Measurements from ENCODE around the gene GPT2.

Gene GPT2

DNA sequence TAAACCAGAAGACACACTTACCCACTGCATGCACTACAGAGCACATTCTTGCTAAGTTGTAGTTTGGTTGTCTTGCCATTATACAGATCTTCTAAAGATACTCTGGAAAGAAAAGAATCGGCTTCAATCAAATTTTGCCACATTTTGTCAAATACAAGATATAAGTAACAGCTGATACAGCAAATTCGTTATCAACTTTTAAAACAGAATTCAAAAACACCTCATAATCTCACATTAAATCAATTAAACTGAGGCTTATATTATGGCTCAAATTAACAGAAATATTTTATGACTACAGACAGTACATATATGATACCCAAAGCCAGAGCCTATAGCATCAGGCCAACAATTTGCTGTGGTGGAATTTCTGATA is 83.9 kb downstream of the GPT2 start:
- DNase-seq (ENCODE audit: low read depth) = no peak

DNA sequence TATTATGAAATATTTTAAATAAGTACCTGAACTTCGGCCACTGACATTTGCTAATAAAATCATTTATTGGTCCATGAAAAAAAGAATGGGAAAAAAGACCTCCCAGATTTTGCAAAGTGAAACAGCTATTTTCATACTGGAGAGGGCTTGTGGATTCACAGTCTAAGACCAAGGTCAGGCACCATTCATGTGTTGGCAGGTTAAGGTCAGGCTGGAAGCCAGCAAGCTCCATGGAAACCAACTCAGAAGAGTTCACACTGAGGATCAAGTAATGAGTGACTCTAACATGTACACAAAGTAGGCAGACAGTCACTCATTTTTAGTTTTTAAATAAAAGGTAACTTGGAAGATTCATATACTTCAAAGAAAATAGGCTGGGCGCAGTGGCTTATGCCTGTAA is 85.9 kb downstream of the GPT2 start:
- no peak for DNase-seq (ENCODE audit: low read depth)

DNA sequence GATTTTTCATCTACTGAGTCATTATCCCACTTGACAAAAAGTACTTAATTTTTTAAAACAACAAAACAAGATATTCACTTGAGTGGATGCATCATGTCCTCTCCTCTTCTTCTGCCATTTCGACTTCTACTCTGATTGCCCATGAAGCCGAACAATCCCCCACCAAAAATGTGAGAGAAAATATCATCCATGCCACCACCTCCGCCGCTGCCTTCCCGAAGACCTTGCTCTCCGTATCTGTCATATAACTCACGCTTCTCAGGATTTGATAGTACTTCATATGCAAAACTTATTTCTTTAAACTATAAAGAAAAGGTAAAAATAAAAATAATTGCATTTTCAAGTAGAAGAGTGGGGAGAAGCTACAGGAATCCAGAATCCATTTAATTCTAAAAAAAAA is 87.1 kb downstream of the GPT2 start:
- DNase-seq (ENCODE audit: low read depth) = no peak

DNA sequence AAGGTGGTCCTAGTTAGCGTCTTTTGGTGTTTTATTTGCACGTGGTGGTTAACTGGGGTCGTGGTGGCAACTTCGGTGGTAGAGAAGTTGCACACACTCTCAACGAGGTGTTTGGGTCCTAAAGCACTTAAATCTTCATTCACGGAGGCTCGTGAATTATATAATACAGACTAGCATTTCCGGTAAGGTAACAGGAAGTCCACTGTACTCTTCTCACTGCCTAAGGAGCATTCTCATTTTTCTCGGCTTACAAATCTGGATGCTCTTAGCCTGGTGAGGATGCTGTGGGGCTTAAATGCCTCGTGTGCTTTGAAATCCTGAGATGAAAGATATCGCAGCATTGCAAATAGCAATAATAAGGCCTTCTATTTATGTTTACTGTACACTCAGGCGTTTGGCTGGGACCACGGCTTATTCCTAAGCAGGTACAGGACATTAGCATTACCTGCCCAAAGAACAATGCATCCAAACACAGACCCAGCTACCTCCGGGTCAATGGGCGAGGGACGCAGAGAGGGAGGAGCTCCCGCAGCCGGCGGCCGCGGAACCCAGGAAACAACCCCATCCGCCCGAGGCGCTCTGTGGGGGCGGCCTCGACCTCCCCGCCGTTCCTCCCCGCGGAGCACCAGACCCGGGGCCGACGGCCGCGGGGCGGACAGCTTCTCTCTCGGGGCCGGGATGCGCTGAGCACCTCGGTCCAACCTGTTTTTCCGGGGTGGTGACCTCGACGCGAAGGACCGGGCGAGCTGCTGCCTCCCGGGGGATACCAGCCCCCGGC is 88.5 kb downstream of the GPT2 start:
- DNase-seq (ENCODE audit: low read depth) = peak; percentile 39

DNA sequence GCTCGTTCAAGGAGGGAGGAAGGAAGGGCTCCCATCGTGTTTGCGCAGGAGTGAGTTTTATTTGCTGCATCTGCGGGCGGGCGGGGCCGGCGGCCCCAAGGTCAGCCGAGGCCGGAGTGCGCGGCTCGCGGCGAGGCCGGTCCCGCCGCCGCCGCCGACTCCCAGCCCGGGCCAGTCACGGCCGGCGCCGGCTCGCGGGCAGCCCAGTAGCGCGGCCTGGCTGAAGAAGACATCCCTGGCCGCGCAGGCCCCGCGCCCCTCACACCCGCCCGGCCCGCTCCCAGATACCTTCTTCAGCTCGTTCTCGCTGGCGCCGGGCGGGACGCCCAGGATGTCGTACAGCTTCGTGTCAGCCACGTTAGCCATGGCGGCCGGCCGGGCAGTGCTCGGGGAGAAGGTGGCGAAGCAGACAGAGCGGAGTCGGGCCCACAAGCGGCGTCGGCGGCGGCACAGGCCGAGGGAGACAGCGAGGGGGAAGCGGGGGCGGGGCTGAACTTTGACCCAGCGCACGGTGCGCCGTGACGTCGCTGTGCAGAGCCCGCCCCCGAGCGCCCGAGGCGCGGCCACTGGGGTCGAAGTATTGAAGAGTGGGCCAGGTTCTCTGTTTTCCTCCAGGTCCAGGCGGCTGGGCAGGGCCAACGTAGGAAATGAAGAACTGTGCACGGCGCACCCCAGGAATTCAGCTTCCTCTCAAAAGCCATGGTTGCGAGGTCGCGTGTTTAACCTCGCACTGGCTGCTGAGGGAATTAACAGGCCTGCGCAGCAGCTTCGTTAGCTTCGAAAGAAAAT is 89.2 kb downstream of the GPT2 start, which contains the start of gene DNAJA2:
DNAJA2 (minus strand) TSS at position 468 of the 789 bp plus-strand sequence; CDS start at position 366, 102 bp downstream.
- peak; percentile 88 for DNase-seq (ENCODE audit: low read depth)

DNA sequence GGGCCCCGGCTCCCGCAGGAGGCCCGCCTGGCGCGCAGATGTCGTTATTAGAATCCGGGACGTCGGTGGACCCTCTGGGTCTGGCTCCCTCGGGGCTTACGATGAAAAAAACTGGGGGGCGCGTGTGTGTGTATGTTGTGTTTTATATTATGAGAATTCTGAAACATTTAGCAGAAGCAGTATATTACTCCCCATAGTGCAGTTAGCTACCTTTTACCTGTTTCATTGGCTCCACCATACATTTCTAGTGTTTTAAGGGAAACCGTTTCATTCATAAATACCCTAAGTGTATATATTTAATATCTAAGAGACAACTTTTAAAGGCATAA is 89.8 kb downstream of the GPT2 start:
- no peak for DNase-seq (ENCODE audit: low read depth)

DNA sequence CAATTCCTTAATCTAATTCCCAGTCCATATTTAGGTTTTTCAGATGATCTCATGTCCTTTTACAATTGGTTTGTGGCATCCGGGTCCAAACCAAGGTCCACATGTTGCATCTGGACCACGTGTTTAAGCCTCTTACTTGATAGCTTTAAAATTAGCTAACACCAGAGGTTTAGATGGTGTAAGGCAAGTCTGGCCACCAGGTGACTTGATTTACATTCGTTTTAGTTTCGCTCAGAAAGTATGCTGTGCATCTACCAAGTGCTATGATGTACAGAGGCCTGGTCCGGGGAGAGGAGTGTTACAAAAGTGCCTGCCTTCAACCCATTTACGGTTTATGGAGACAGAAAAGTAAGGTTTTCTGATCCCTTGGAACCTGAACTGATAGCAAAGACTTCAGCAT is 90.2 kb downstream of the GPT2 start:
- no peak for DNase-seq (ENCODE audit: low read depth)

DNA sequence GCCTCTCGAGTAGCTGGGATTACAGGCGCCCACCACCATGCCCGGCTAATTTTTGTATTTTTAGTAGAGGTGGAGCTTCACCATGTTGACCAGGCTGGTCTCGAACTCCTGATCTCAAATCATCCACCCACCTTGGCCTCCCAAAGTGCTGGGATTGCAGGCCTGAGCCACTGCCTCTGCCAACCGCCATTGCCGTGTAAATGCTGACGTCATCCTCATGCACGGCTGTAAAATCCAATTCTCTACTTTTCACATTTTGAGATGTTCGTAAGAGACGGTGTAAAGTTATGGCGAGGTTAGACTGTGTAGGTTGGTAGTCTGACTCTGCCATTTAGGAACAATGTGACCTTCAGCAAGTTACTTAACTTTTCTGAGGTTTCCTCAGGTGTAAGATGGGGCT is 91.0 kb downstream of the GPT2 start:
- DNase-seq (ENCODE audit: low read depth) = no peak

DNA sequence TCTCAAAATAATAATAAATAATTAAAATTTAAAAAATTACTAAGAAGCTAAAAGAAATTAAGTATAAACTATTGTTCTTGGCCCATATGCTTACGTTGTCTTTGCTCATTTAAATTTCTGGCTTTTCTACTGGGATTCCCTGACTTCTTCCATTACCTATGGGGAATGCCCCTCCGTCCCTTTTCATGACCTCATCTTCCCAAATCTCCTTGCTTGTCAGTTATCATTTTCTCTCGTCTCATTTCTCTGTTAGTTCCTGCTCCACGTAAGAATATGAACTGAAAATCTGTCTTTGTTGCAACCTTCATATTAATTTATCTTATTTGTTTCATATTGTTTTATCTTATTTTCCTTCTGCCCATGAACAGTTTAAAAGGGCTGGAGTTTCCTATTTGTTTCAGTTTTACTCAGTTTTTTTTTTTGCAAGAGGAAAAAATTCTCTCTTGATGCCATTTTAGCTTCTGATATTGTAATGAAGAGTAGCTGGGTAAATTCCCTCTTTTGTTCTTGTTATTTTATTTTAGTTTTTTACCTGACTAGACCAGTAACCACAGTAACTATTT is 91.8 kb downstream of the GPT2 start:
- DNase-seq (ENCODE audit: low read depth) = no peak

DNA sequence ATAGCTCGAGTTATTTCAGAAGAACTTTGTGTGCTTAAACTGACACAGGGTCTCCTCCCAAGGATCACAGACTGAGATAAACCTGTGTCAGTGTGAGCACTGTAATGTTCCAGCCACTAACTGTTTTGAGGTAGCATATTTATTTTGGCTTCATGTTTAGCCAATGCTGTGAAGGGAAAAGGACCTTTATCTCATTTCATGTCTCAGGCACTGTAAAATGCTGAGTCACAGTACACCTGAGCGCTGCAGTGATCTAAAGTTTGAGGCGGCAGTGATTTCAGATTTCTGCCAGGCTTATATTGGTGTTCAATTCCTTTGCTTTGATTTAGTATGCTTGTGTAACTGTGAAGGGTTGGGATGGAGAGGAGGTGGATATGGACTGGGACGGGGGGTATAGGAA is 92.4 kb downstream of the GPT2 start:
- no peak for DNase-seq (ENCODE audit: low read depth)

Data from activated T-helper 9 cell treated with anti-CD3 and anti-CD28 coated beads, Interleukin-2, amount 50 U/mL, for 16 hours (primary cell).